NCI-H526 (cell line): Measurements from ENCODE around the gene SBK1.
"Not testable (repeated sequence)": the region's sequence is repeated elsewhere in the genome, so short reads cannot be mapped to it uniquely, and the experiment has no call there.

ENCODE experiments used
- DNase-seq, 2 experiments: peaks; one replicate each; lab custom pipeline; 2025; lab: John Stamatoyannopoulos, UW

Gene SBK1

DNA sequence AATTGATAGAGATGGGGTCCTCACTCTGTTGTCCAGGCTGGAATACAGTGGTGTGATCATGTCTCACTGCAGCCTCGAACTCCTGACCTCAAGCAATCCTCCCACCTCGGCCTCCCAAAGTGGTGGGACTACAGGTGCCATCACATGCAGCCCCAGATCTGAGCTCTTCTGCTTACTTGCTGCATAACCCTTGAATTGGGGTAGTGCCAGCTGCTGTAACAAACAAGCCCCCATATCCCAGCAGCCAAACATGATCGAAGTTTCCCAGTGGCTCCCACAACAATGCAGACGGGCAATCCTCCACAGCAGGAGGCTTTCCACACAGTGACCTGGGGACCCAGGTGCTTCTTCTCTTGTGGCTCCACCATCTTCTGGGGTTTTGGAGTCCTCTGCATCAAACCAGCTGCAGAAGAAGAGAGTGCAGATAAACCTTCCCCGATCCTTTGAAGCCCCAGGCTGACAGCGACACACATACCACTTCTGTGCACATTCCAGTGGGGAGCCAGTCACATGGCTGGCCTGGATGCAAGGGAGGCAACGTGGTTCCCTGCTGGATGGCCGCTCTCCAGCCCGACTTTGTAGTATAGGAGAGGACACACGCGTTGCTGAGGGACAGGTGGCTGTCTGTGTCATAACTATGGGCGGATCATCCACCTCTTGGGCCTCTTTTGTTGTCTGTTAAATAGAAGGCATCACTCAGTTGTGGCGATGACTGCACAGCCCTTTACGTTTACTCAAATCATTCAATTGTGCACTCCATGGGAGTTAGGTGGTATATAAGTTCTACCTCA, 16.7 kb downstream of the SBK1 start:
- DNase-seq, result no peak

DNA sequence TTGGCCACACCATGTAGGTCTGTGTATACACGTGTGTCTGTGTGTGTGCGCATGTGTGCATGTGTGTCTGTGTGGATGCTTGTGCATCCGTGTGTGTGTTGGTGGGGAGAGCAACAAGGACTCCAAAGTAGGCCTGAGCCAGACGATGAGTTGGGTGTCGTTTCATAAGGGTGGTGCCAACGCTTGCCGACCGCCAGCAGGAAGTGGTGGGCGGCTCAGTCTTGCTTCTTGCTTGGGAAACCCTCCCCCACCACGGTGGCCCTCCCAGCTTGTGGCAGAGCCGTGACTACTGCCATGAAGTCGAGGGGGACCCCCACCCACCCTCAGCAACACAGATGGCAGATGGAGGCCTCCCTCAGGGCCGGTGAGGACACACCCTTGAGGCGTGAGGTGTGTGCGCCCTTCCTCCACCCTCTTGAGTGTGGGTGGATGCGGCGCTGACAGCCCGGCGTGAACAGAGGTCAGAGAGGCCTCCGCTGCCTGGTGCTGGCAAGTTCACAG, 17.5 kb downstream of the SBK1 start:
- no peak for DNase-seq

DNA sequence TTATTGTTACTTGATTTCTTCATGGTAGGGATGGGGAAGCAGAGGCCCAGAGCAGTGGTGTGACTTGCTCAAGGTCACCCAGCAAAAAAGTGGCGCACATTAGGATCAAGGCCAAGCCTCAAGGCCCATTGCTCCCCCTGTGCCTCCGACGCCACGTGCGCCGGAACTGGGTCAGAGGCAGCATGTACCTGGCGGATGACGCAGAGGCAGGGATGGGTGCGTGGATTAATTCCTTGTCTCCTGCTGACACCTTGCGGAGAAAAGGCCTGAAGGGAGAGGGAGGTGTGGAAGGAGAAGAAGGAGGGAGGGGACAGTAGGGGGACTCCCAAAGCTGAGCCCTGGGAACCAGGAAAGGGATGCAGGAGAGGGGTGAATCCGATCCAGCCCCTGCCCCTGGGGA, 18.5 kb downstream of the SBK1 start:
- DNase-seq, result no peak

DNA sequence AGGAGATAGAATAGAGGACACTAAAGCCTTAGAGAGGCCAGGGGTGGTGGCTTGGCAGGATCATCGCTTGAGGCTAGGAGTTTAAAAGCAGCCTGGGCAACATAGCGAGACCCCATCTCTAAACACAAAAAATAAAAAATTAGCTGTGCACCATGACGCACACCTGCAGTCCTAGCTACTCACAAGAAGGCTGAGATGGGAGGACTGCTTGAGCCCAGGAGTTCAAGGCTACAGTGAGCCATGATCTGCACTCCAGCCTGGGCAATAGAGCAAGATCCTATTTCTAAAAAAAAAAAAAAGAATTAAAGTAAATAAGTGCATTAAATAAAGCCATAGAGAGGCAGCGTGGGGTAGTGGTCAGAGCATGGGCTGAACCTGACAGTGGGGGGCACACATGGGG, 19.1 kb downstream of the SBK1 start:
- no peak for DNase-seq

DNA sequence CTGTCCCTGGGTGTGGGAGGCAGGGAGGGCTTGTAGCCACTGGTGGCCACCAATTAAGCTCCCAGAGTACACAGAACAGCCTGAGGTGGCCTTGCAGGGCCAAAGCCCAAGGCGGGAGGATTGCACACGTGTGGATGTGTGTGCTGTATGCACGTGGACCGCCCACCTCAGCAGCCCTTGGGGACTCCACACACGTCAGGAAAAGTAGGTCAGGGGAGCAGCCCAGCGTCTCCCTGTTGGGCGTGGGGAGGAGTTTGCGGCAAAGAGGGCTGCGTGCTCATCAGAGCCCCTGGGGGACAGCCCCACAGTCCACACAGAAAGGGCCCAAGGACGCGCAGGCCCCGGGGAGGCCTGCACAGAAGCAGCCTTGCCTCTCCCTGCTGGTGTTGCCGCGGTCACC, 19.6 kb downstream of the SBK1 start:
- no peak for DNase-seq

DNA sequence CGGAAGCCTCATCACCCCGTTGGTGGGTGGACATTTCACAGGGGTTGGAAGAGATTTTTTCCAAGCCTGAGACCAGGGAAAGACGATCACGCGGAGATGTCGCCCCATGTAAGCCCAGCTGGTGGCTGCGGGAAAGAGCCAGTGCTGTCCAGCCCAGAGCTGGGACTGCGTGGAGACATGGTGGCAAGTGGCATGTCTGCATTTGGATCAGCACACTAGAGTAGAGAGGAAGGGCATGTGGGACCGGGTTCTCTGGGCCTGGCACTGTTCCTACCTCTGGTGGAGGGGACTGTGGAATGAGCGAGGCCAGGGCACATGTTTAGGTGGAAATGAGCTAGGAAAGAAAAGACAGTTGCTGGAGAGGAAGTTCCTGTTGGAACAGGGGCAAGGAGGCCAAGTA, 20.0 kb downstream of the SBK1 start:
- no peak for DNase-seq

DNA sequence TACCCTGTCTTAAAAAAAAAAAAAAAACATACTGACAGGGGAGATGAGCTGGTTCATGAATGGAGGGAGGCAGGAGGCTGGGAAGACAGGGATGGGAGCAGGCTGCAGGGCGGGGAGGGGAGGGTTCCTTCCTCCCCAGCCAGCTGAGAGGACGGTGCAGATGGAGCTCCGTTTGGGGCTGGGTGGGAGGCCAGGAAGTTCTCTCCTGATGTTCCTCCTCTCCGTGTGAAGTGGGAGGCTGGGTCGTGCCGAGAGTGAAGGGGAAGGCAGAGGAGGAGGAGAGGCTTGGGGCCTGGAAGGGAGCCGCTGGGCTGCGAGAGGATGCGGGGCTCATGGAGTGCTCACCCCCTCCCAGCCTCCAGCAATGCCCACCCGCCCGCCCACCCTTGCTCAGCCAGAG, 21.3 kb downstream of the SBK1 start:
- no peak for DNase-seq

DNA sequence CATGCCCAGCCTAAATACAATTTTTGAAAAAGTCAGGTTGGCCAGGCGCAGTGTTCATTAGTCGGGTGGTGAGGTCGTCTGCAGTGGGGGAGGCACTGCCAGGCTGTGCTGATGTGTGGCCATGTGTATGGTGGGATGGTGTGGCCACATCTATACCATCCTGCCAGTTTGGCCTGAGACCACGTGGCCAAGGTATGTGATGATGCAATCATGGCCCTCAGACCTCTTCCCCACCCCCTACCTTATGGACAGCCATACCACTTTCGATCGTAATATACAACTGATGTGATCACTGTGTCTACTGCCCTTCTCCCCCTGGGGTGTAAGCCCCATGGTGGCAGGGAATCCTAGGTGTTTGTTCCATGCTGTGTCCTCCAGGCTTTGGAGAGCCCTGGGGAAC, 23.7 kb downstream of the SBK1 start:
- DNase-seq, result no peak

DNA sequence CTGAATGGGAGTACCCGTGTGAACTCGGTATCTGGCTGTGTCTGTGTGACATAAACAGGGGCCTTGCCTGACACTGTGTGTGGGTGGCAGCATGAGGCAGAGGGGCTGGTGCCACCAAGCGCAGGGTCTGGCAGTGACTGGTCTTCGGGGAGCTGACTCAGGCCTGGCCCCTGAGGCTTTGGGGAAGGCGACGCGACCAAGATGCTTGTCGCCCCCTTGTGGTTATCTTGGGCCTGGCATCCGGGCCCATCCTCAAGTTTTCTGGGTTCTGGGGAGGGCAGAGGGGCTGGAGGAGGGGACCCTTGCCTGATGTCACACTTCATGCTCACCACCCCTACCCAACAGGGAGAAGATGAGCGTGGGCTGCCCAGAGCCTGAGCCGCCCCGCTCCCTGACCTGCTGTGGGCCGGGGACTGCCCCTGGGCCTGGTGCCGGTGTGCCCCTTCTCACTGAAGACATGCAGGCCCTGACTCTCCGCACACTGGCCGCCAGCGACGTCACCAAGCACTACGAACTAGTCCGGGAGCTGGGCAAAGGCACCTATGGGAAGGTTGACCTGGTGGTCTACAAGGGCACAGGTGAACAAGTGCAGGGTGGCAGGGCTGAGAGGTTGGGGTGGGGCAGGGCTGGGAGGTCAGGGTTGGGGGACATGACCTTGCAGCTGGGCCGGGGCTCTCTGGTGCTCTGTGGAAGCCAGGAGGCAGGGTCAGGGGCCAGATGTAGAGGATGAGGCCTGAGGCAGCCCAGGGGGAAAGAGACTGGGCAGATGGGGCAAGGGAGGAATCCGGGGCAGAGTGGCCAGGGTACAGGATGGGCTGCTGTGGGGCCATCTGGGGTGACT, 24.9 kb downstream of the SBK1 start:
- peak in 1 of 2 experiments; percentile 49 for DNase-seq

DNA sequence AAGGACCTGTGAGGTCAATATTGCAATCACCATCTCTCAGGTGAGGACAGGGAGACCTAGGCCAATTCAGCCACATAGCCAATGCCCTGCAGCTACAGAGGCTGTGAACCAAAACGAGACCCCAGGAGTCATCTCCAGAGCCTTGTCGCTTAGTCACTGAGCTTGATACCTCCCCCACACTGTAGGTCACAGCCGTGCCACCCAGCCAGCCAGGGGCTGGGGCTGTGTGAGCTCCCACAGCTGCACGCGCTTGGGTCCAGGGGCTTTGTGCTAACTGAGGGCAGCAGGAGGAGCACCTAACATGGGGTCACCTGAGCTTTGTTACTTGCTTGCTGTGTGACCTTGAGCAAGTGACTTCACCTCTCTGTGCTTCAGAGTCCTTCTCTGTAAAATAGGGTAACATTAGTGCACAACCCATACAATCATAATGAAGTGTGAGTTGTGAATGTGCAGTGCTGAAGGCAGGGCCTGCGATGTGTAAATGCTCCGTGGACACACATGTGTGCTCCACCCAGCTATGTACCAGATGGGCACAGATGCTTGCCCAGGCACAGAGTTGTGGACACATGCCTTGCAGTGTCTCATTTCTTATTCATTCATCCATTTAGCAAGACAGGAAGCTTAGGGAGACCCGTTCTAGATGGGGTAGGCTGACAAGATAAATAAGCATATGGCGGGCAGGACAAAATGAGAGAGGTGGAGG, 25.9 kb downstream of the SBK1 start:
- DNase-seq, result no peak

DNA sequence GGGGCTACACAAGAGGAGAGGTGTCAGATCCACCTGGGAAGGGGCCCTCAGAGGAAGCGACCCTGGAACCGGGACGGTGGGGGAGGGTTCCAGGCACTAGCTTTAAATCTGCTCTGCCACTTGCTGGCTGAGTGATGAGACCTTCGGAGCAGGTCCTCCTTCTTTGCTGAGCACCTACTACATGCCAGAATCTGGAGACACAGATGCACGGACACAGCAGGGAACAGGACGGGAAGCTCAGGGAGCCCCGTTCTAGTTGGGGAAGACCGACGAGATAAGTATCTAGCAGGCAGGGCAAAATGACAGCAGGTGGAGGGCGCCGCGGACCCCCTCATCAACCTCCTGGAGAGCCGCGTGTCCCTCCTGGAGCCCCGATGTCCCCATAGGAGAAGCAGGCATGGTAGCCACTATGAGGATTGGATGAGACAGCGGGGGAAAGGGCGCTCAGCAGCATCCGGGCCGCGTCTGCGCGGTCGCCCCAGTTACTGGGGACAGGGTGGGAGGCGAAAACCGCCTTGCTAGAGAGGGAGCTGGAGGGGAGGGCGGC, 27.2 kb downstream of the SBK1 start:
- no peak for DNase-seq

DNA sequence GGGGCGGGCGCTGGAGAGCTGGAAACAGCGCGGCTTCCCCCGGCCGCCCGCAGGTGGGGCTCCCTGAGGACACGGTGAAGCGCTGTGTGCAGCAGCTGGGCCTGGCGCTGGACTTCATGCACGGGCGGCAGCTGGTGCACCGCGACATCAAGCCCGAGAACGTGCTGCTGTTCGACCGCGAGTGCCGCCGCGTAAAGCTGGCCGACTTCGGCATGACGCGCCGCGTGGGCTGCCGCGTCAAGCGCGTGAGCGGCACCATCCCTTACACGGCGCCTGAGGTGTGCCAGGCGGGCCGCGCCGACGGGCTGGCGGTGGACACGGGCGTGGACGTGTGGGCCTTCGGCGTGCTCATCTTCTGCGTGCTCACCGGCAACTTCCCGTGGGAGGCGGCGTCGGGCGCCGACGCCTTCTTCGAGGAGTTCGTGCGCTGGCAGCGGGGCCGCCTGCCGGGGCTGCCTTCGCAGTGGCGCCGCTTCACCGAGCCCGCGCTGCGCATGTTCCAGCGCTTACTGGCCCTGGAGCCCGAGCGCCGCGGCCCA, 27.8 kb downstream of the SBK1 start:
- DNase-seq, result no peak

DNA sequence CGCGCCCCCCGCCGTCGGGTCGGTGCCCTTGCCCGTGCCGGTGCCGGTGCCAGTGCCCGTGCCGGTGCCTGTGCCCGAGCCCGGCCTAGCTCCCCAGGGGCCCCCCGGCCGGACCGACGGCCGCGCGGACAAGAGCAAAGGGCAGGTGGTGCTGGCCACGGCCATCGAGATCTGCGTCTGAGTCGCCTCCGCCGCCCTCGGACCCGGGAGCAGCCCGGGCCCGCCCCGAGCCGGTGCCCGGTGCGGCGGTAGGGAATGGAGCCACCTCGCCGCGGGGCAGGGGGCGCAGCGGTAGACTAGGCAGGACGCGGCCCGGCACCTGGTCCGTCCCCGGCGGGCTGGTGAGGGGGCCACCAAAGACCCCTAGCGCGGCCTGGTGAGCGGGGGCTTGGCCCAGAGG, 28.4 kb downstream of the SBK1 start:
- no peak for DNase-seq

DNA sequence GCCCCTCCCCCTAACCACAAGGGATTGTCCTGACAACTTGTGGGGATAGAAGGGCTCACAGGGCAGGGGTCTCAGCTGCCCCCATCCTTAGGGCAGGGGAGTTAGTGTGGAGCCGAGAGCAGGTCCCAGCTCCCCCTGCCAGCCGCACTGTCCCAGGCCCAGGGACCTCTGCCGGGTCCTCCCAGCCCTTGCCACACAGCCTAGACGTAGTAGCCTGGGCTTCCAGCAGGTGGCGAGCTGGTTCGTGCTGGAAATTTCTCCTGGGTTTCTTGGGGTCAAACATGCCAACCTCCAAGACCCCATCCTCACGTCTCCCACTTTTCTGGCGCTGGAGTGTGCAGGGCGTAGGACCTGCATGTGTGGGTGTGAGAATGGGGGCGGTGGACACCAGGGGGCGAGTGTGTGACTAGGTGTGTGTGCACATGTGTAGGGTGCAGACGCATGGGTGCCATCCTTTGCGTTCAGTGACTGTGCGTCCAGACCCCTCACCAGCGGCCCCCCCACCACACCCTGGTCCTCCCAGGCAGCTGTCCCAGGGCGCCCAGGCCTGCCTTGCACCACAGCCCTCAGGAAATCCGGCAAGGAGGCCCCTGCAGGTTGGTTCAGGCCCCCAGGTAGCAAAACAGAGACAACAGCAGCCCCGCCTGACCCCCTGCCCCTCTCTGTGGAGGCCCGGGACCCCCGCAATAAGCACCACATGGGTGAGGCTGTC, 29.5 kb downstream of the SBK1 start:
- DNase-seq, result peak in 1 of 2 experiments; percentile 26

DNA sequence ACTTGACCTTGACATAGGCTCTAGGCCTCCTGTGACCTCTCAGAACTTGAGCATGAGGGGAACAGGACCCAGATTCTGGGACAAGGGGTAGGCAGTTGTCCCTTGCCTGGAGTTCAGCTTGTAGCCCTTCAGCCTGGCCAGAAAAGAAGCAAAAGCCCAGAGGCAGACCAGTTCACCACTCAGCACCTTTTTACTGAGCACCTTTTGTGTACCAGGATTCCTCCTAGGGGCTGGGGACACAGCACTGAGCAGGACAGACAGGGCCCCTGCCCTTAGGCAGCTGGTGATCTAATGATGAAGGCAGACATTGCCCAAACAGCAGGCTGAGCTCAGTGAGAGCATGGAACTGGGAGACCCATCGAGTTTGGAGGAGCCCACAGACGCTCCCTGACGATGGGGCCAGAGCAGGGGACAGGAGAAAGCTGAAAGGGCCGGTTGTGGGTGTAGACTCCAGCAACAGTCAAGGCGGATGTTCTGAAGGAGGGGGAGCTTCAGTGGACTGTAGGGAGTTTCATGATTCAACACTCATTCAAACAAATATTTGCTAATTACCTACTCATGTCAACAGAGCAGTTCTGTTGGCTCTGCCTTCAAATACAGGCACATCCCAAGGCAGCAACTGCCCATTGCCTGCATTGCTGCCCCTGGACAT, 32.0 kb downstream of the SBK1 start:
- peak; percentile 27 to 40 for DNase-seq

DNA sequence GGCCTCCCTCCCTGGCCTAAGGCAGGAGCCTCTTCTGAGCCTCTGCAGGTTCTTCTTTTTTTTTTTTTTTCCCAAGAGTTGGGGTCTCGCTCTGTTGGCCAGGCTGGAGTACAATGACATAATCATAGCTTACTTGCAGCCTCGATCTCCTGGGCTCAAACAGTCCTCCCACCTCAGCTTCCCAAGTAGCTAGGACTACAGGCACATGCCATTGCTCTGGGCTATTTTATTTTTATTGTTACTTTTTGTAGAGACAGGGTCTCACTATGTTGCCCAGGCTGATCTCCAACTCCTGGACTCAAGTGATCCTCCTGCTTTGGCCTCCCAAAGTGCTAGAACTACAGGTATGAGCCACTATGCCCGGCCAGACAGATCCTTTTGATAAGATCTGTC, 32.6 kb downstream of the SBK1 start:
- no peak for DNase-seq

DNA sequence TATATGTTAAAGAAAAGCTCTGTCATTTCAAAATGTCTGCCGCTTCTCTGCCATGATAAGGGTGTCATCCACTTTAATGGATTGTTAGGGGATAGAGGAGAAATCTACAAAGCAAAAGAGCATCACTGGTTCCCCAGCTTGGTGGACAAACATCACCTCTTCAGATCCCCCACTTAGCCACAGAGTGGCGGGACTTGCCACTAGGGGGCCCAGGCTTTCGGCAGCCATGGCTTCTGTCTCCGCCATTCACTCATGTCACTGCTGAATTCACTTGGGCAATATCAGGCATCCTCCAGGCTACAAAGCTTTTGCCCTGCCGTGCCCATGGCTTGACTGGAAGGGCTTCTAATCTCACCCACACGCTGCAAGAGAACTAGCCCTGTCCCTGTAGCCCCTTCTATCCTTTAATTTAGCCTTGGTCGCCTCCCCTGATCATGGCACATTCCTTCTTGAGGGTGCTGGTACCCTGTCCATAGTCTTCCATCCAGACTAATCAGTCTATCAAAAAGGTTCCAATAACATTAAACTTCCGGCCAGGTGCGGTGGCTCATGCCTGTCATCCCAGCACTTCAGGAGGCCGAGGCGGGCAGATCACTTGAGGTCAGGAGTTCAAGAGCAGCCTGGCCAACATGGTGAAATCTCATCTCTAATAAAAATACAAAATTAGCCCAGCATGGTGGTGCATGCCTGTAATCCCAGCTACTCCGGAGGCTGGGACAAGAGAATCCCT, 34.7 kb downstream of the SBK1 start:
- DNase-seq, result peak in 1 of 2 experiments; percentile 67

DNA sequence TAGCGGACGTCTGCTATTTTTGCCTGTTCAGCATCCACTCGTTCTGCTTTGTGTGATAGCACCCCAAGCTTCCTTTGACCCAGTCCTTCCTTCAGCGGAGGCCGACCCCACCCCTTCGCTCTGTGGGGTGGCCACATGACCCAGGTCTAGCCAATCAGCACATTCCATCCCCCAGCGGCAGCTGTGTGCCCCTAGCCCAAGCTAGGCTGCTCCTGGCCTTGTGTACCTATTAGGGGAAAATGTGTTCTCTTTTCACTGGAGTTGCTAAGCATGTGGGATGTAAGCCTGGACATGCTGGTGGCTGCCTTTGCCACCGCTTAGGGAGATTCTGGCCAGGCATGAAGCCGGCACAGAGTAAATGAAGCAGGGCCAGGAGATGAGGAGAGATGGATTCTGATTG, 37.9 kb downstream of the SBK1 start:
- peak in 1 of 2 experiments; percentile 10 for DNase-seq

DNA sequence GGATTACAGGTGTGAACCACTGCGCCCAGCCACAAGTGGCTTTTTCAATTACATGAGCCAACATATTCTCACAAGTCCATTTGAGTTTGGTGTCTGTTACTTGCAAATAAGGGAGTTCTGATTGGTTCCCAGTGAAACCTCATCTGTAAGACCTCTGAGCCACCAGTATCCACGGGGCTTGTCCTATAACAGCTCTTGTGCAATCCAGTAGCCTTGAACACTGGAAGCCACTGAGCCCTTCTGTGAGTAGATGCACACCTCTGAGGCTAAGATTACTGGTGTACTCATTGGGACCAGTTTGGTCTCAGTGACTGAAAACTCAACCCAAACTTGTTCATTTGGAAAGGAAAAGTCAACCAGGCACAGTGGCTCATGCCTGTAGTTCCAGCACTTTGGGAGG, 38.7 kb downstream of the SBK1 start:
- DNase-seq, result not testable (repeated sequence)

DNA sequence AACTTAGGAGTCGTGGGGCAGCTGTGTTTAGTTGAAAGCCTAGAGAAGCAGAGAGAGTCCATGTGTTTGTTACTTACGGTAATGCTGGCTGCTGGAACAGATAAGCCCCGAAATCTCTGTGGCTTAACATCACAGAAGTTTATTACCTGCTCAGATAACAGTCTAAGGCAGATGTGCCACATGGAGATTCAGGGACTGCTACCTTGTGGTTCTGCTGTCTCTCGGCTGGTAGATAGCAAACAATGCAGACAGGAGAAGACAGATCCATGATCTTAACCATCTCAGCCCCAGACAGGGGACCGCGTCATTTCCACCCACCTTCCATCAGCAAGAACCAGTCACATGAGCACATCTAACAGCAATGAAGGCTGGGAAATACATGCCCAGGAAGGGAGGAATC, 40.3 kb downstream of the SBK1 start:
- not testable (repeated sequence) for DNase-seq
